BE2C (cell line): ENCODE data around the gene VAV3.

ENCODE experiments used
- DNase-seq: peaks from one replicate; pipeline ENCODE4 v3.0.0-alpha.2; 2020
- H3K27me3 ChIP-seq: fragments of 250-450 bp; sonication (Bioruptor Pico); 2 replicates; pipeline ENCODE4 v1.5.1; 2020; ENCODE audit warnings: mild to moderate bottlenecking
- H3K36me3 ChIP-seq: fragments of 250-450 bp; sonication (Bioruptor Pico); 2 replicates; pipeline ENCODE4 v1.5.1; 2020; ENCODE audit warnings: mild to moderate bottlenecking
- H3K4me1 ChIP-seq: fragments of 250-450 bp; sonication (Bioruptor Pico); 2 replicates; pipeline ENCODE4 v1.5.1; 2020
- H3K4me3 ChIP-seq: 2 replicates; pipeline ENCODE4 v1.5.1; 2011; ENCODE audit warnings: low read depth, low read length
- H3K9me3 ChIP-seq: fragments of 250-450 bp; sonication (Bioruptor Pico); 2 replicates; pipeline ENCODE4 v1.5.1; 2020
- TF ChIP-seq, protein P1 (sequence below): IDR thresholded peaks from 2 replicates; pipeline ENCODE4 v1.5.1; 2012; ENCODE audit warnings: mild to moderate bottlenecking, low read depth, low read length

Gene VAV3

GRCh38 chr1:107807405-107807804 is 157.6 kb downstream of the VAV3 start:
- Histone ChIP-seq H3K27me3 (peaks cover 46% of the 10 kb centered on the region), H3K4me1 (no peaks in the 10 kb centered on the region), H3K4me3 (no peak overlapping the region), H3K9me3 (no peaks in the 10 kb centered on the region), H3K36me3 (no peaks in the 10 kb centered on the region)
- DNase-seq: no peak
- TF ChIP-seq, protein P1, sequence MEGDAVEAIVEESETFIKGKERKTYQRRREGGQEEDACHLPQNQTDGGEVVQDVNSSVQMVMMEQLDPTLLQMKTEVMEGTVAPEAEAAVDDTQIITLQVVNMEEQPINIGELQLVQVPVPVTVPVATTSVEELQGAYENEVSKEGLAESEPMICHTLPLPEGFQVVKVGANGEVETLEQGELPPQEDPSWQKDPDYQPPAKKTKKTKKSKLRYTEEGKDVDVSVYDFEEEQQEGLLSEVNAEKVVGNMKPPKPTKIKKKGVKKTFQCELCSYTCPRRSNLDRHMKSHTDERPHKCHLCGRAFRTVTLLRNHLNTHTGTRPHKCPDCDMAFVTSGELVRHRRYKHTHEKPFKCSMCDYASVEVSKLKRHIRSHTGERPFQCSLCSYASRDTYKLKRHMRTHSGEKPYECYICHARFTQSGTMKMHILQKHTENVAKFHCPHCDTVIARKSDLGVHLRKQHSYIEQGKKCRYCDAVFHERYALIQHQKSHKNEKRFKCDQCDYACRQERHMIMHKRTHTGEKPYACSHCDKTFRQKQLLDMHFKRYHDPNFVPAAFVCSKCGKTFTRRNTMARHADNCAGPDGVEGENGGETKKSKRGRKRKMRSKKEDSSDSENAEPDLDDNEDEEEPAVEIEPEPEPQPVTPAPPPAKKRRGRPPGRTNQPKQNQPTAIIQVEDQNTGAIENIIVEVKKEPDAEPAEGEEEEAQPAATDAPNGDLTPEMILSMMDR: no peak

DNA sequence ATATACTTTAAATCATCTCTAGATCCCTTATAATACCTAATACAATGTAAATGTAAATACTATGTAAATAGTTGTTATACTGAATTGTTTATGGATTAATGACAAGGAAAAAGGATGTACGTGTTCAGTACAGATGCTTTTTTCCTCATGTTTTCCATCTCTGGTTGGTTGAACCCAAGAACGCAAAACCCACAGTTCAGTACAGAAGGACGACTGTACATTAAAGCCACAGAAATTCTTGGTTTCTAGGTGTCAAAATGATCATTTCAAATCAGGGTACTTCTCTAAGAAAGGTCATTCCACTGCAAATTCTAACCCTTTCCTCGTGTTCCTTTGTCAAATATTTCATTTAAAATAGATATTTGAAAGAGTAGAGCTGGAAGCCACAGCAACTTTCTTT is 158.1 kb downstream of the VAV3 start:
- TF ChIP-seq, protein P1: no peak
- no peak for DNase-seq
- H3K27me3 ChIP-seq: peaks cover 46% of the 10 kb centered on the region

DNA sequence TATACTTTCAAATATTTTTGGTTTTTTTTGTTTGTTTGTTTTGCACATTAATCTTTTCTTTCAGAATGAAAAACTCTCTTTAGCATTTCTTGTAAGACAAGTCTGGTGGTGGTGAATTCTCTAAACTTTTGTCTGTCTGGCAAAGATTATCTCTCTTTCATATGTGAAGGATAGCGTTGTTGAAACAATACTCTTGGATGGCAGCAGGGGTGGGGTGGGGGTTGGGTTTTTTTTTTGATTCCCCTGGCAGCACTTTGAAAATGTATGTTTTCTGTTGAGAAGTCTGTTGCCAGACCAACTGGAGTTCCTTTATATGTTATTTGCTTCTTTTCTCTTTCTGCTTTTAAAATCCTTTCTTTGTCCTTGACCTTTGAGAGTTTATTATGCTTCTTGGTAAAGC is 160.2 kb downstream of the VAV3 start:
- DNase-seq: no peak
- Histone ChIP-seq H3K36me3 (no peaks in the 10 kb centered on the region), H3K27me3 (peaks cover 36% of the 10 kb centered on the region), H3K4me3 (no peak overlapping the region), H3K4me1 (no peaks in the 10 kb centered on the region), H3K9me3 (no peaks in the 10 kb centered on the region)
- TF ChIP-seq, protein P1: no peak

More for the DNA sequence above, 158.1 kb downstream of the VAV3 start:
- H3K4me3 ChIP-seq: no peak overlapping the region
- H3K9me3 ChIP-seq: no peaks in the 10 kb centered on the region
- no peaks in the 10 kb centered on the region for H3K36me3 ChIP-seq
- H3K4me1 ChIP-seq: no peaks in the 10 kb centered on the region

- no peaks in the 10 kb centered on the region for H3K9me3 ChIP-seq
- no peak overlapping the region for H3K4me3 ChIP-seq
- no peaks in the 10 kb centered on the region for H3K4me1 ChIP-seq
- no peak for DNase-seq
- no peaks in the 10 kb centered on the region for H3K36me3 ChIP-seq
- H3K27me3 ChIP-seq: peaks cover 34% of the 10 kb centered on the region
- TF ChIP-seq, protein P1: no peak
Measured at GRCh38 chr1:107804134-107804533, 160.8 kb downstream of the VAV3 start.

GRCh38 chr1:107803579-107803978 is 161.4 kb downstream of the VAV3 start:
- Histone ChIP-seq H3K36me3 (no peaks in the 10 kb centered on the region), H3K9me3 (no peaks in the 10 kb centered on the region), H3K27me3 (peaks cover 30% of the 10 kb centered on the region), H3K4me3 (no peak overlapping the region), H3K4me1 (no peaks in the 10 kb centered on the region)
- TF ChIP-seq, protein P1: no peak
- no peak for DNase-seq

DNA sequence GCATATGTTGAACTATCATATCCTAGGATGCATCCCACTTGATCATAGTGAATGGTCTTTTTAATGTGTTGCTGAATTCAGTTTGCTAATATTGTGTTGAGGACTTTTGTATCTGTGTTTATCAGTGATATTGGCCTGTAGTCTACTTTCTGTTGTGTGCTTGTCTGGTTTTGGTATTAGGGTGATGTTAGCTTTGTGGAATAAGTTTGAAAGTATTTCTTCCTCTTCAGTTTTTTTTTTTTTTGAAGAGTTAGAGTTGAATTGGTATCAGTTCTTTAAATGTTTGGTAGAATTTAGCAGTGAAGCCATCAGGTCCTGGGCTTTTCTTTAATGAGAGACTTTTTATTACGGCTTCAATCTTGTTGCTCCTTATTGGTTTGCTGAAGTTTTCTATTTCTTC is 162.3 kb downstream of the VAV3 start:
- Histone ChIP-seq H3K27me3 (peaks cover 24% of the 10 kb centered on the region), H3K4me1 (no peaks in the 10 kb centered on the region), H3K36me3 (no peaks in the 10 kb centered on the region), H3K9me3 (no peaks in the 10 kb centered on the region), H3K4me3 (no peak overlapping the region)
- TF ChIP-seq, protein P1: no peak
- no peak for DNase-seq
